ENCODE results near the gene UCKL1. TPM values are rescaled to one million over a fixed set of nuclear protein-coding genes. Genes with fewer than 3 reads are reported as not detected.

The UCKL1 gene
- total RNA-seq, 4 donors from 2014 or later: 24.4 to 47.7 (median 27.1) TPM

DNA sequence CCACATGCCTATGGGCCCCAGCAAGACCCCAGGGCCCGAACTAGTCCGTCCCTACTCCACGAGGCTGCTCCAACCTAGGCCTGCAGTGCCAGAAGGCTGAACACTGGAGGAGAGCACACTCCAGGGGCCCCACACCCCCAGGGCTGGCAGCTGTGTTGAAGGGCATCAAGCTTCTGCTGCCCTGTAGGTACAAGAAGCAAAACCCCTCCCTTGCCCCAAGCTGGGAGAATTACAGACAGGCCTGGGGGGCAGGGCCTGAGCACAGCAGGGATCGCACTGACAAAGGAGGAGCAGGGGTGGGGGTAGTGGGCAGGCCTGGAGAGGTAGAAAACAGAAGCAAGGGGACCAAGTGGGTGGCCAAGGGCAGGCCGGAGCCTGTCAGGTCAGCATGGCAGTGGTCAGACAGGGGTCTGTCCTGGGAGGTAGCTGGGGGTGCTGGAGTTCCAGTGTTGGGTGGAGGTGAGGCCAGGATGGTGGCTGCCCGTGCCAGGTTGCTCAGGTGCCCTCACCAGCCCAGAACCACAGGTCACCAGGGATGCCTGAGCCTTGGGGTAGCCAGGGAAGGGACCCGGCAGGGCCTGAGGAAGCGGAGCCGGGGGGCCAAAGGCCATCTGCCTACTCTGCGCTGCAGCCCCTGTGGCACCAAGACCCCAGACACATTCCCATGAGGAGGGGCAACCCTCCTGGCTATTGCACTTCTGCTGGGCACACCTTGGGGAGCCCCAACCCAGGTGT lies 2.9 kb upstream of the UCKL1 start:
- TF ChIP-seq, protein P1, sequence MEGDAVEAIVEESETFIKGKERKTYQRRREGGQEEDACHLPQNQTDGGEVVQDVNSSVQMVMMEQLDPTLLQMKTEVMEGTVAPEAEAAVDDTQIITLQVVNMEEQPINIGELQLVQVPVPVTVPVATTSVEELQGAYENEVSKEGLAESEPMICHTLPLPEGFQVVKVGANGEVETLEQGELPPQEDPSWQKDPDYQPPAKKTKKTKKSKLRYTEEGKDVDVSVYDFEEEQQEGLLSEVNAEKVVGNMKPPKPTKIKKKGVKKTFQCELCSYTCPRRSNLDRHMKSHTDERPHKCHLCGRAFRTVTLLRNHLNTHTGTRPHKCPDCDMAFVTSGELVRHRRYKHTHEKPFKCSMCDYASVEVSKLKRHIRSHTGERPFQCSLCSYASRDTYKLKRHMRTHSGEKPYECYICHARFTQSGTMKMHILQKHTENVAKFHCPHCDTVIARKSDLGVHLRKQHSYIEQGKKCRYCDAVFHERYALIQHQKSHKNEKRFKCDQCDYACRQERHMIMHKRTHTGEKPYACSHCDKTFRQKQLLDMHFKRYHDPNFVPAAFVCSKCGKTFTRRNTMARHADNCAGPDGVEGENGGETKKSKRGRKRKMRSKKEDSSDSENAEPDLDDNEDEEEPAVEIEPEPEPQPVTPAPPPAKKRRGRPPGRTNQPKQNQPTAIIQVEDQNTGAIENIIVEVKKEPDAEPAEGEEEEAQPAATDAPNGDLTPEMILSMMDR (IDR thresholded peaks at IDR 0.05; ENCODE audit: low read depth): no peak

DNA sequence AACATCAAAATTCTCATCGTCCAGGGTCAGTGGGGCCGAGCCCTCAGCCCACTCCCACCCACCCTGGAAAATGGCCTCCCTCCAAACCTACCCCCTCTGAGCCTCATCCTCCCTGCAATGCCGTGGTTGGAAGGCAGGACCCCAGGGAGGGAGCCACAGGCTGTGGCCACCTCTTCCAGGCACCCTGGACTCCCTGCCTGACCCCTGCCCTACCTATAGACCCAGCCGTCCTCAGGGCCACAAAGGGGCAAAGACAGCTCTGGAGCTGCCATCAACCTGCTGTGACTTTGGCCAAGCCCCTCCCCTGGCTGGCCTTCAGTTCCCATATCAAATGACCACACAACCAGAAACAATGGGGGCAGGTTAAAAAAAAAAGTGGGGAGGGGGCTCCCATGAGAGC lies 2.3 kb upstream of the UCKL1 start:
- TF ChIP-seq, protein P1 (IDR thresholded peaks at IDR 0.05; ENCODE audit: low read depth): no peak

DNA sequence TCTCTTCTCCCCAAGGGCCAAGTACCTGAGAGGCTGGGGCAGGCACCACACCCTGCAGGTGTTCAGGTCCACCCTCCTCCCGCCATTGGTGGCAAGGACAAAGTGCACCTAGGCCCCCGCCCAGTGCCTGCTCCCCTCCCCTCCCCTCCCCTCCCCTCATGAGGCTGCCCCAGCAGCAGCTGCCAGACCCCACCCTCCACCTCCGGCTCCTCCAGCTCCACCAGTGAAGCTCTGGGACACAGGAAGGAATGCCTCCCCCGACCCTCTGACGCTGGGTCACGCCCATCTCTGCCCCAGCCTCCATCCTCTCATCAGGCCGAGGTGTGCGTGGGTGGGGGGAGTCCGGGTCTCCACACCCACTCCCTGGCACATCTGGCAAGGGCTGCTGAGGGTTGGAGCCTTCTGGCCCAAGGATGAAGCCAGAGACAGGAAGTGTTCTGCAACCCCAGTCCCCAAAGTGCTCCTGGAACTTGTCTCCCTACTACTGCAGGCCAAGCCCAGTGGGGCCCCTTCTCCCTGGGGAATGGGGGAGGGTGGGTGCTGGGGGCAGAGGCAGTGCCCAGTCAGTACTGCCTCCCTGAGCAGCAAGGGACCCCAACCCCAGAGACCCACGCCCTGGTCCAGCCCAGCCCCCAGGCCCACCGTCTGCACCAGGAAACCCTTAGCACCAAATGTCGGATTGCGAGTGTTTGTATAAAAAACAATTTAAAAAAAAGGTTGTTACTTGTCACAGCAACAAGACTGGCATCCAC lies 1.6 kb upstream of the UCKL1 start:
- TF ChIP-seq, protein P1 (IDR thresholded peaks at IDR 0.05; ENCODE audit: low read depth): no peak

- TF ChIP-seq, protein P1 (IDR thresholded peaks at IDR 0.05; ENCODE audit: low read depth): no peak
Measured at GRCh38 chr20:63957004-63957689, 931 bp upstream of the UCKL1 start.

DNA sequence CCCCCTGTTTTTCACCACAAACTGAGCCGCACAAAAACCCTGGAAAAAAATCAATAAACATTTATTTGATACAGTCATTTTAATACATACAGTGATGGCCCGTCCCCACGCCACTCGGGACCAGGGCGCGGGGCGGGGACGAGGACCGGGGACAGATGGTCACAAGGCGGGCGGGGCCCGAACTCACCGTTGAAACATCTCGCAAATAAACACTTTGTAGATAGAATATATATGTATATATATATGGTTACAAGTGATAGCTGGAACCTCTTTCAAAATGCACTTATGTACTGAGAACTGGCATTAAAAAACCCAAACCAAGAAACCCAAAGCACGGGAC lies 418 bp upstream of the UCKL1 start:
- TF ChIP-seq, protein P1 (IDR thresholded peaks at IDR 0.05; ENCODE audit: low read depth): no peak

GRCh38 chr20:63955281-63955826 lies 862 bp downstream of the UCKL1 start:
- TF ChIP-seq, protein P1 (IDR thresholded peaks at IDR 0.05; ENCODE audit: low read depth): no peak

Data from subcutaneous adipose tissue (tissue), 4 donors.